Measurements from ENCODE around the gene MELK.

GRCh38 chr9:36713515-36714490, 141.1 kb downstream of the MELK start:
- no peak for TF ChIP-seq CTCF (IDR thresholded peaks at IDR 0.05)
- TF ChIP-seq POLR2AphosphoS5 (IDR thresholded peaks at IDR 0.05) = no peak
- TF ChIP-seq POLR2A (IDR thresholded peaks at IDR 0.05) = no peak
- TF ChIP-seq EP300 (IDR thresholded peaks at IDR 0.05) = no peak
